Activated CD8-positive, alpha-beta memory T cell treated with anti-CD3 and anti-CD28 coated beads, Interleukin-2, amount 50 U/mL, for 24 hours (primary cell): ENCODE data around the gene SCNN1B.
"Not testable (repeated sequence)": the region's sequence is repeated elsewhere in the genome, so short reads cannot be mapped to it uniquely, and the experiment has no call there.

Source experiments
- DNase-seq: peaks from one replicate; pipeline ENCODE4 v3.0.0-alpha.2; 2020; ENCODE audit errors: extremely low read depth

SCNN1B gene, protein sequence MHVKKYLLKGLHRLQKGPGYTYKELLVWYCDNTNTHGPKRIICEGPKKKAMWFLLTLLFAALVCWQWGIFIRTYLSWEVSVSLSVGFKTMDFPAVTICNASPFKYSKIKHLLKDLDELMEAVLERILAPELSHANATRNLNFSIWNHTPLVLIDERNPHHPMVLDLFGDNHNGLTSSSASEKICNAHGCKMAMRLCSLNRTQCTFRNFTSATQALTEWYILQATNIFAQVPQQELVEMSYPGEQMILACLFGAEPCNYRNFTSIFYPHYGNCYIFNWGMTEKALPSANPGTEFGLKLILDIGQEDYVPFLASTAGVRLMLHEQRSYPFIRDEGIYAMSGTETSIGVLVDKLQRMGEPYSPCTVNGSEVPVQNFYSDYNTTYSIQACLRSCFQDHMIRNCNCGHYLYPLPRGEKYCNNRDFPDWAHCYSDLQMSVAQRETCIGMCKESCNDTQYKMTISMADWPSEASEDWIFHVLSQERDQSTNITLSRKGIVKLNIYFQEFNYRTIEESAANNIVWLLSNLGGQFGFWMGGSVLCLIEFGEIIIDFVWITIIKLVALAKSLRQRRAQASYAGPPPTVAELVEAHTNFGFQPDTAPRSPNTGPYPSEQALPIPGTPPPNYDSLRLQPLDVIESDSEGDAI

DNA sequence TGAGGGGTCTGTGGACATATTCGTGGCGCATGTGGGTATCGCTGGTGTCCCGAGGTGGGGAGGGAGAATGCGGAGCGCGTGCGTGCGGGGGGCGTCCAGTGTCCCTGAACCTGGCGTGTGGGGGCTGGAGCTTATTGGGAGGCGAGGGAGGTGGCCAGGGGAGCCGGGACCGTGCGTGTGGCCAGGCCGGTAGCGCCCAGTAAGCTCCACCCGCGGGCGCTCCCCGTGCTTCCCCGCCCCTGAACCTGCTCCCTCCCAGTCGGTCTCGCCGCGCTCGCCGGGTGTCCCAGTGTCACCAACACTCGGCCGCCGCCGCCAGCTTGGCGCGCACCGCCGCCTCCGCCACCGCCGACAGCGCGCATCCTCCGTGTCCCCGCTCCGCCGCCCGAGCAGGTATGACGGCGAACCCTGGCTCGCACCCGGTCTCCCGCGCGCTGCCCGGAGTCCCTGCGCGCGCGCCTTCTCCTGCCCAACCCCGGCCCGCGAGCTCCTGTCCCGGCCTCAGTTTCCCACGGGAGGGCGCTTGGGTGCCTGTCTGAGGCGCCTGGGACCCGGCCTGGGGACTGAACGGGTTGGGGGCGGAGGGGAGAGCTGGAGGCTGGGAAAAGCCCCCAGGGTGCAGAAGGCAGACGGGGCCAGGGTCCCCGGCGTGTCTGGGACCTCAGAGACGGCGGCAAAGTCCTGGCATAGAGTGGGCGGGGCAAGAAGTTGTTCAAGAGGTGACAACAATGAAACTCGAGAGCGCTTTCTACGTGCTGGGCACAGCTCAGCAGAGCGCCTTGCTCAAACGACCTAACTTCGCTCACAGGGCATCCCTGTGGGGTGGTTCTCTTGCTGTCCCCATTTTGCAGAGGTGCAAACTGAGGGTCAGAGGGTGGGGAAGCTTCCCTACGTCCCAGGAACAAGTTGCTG lies at the start of gene SCNN1B:
TSS of gene SCNN1B (plus strand) at position 258 of the 912 bp plus-strand sequence. CDS start 46,298 bp downstream, outside the sequence.
- DNase-seq: no peak

DNA sequence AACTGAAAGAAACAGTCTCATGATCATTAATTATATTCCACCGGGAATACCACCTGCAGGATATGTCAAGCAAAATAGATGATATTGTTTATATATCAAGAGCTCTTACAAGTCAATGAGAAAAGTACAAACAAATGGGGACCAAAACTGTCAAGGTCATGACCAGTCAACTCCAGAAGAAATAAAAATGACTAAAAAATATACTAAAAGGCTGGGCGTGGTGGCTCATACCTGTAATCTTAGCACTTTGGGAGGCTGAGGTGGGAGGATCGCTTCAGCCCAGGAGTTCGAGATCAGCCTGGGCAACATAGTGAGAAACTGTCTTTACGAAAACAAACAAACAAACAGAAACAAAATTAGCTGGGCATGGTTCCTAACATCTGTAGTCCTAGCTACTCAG lies 49.8 kb upstream of the SCNN1B start:
- no peak for DNase-seq

DNA sequence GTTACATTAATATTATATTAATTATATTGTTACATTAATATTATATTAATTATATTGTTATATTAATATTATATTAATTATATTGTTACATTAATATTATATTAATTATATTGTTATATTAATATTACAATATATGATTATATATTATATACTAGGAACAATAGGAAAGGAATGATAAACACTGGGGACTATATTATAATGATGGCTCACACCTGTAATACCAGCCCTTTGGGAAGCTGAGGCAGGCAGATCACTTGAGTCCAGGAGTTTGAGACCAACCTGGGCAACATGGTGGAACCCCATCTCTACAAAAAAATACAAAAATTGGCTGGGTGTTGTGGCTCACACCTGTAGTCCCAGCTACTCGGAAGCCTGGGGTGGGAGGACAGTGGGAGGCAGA lies 48.5 kb upstream of the SCNN1B start:
- DNase-seq: not testable (repeated sequence)

DNA sequence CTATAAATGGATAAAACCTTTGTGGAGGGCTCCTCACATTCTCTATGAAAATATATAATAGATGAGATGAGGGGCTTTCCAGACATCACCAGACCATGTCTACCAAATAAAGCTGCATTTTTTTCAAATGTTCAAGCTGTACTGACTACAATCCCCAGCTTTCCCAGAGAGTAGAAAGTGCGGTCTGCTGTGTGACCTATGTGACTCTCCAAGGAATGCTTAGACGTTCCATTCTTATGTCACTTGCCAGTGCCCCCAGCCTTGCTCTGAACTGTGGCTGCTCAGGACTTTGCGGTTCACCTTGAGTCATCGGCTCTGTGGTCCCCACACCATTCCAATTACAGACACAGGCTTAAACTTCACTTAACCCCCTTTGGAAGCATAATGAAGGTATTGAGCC lies 47.8 kb upstream of the SCNN1B start:
- no peak for DNase-seq

DNA sequence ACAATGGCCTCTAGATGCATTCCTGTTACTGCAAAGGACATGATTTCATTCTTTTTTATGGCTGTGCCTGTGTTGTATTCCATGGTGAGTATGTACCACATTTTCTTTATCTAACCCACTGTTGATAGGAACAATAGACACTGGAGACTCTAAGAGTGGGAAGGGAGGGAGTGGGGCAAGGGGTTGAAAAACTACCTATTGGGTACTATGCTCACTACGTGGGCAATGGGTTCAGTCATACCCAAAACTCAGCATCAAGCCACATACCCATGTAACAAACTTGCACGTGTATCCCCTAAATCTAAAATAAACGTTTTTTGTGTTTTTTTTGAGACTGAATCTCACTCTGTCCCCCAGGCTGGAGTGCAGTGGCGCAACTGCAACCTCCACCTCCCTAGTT lies 47.1 kb upstream of the SCNN1B start:
- no peak for DNase-seq

DNA sequence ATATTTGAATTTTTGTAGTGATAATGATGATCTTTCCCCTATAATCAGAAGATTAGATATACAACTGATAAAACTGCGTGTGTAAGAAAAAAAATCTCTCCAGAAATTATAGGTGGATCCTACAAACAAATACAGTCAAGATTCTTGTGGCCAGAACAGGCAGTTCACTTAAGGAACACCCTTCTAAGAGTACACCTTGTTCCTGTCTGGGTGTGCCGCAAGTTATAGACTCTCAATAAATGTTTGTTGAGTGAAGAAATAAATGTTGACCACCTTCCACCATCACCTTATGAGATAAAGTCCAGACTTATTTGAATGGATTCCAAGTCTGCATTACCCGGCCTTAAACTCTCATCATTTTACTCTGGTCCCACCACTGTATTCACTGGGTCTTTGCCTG lies 45.7 kb upstream of the SCNN1B start:
- DNase-seq: no peak

DNA sequence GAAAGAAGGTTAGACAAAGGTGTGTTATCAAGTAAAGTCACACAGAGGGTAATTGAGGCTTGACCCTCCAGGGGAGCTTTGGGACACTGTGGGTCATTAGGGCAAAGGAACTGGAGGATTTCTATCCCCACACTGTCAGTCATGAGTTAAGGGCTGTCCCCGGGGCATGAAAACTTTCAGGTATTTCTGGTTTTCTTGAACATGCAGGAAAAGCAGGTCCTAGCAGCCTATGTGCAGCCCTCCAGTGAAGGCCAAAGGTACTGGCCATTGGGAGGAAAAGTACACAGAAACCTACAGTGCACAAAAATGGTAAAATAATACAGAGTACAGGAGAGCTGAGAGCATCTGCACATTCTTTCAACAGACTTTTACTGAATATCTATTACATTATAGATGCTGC lies 44.4 kb upstream of the SCNN1B start:
- no peak for DNase-seq

DNA sequence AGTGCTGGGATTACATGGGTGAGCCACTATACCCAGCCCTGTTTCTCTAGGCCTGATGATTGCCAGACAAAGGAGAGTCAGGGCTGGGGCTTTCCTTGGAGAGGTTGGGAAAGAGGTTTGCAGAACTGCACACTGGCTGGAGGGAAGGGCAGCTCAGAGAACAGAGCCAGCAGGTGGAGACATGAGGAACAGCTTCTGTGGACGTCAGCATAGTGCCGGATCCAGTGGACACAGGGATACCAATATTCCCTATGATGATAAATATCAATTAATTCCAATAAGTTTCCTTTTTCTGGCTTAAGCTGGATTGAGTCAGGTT lies 43.2 kb upstream of the SCNN1B start:
- no peak for DNase-seq

DNA sequence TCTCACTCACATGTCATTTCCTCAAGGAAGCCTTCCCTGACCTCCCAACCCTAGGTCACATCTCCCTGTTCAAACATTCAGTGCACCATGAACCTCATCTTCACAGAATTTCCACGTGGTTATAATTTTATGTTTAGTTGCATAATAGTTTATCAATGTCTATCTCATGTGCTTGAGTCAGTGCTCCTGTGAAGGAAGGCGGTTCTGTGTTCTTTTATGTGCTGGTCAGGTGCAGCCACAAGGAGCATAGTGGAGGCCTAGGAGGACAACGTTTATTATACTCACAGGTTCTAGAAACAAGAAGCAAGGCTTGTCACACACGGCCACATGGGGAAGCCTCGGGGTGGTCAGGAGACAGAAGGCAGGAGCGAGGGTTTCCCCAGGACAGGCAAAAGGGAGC lies 34.5 kb upstream of the SCNN1B start:
- DNase-seq: no peak

DNA sequence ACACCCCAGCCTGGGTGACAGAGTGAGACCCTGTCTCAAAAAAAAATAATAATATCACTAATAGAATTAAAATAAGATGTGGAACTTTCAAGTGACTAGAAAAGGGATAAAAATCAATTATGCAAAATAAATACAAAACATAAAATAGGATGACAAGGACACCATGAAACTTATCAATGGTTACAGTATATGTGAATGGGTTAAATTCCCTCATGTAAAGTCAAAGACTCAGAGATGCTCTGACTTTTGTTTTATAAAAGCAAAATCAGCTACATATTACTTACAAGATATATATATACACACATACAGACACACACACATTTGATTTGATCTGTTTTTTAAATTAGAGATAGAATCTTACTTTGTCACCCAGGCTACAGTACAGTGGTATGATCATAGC lies 33.5 kb upstream of the SCNN1B start:
- DNase-seq: no peak

DNA sequence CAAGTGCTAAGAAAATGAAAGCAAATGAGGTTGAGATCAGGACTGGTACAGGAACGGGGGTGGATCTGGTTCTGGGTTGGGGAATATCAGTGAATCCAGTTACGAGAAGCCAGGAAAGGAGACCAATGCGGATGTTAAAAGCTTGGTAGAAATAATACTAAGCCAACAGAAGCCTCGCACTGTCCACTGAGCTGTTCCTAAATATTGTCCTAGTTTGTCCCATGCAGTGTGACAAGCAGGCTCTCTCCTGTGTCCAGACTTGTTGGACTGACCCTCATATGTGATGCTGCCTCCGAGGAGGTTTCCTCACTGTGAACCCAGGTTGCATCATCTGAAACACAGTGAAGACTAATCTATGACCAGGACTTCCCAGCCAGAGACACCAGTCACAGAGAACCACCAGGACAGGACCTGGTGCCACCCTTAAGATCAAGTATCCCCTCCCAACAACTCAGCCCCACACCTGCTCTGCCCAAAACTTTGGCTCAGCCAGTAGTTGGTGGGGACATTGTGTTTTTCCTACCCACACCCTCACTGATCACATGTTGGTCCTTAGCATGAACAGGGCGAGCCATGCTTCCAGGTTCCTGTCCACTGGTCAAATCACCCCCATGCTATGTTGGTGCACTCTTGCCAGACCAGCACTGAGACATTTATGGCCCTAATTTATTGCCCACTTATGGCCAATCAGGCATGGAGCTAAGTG lies 32.7 kb upstream of the SCNN1B start:
- no peak for DNase-seq

DNA sequence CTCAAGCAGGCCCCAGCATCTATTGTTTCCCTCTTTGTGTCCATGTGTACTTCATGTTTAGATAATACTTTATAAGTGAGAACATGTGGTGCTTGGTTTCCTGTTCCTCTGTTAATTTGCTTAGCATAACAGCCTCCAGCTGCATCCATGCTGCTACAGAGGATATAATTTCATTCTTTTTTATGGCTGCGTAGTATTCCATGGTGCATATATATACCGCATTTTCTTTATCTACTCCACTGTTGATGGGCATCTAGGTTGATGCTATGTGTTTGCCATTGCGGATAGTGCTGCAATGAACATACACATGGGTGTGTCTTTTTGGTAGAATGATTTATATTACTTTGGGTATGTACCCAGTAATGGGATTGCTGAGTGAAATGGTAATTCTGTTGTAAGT lies 31.4 kb upstream of the SCNN1B start:
- no peak for DNase-seq

DNA sequence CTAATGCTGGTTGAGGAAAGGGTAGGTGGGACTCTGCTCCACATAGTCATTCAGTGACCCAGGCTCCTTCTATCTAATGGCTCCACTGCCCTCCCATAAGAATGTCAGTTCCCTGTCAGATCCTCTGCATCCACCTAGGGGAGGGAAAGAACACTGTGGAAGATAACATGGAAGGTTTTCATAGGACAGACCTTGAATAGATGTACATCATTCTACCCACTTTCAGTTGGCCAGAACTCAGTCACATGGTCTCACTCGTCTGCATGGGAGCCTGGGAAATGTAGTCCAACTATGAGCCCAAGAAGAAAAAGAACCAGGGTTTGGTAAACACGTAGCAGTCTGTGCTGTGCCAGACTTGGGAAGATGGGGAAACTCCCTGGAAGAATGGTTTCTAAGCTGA lies 27.1 kb upstream of the SCNN1B start:
- no peak for DNase-seq

DNA sequence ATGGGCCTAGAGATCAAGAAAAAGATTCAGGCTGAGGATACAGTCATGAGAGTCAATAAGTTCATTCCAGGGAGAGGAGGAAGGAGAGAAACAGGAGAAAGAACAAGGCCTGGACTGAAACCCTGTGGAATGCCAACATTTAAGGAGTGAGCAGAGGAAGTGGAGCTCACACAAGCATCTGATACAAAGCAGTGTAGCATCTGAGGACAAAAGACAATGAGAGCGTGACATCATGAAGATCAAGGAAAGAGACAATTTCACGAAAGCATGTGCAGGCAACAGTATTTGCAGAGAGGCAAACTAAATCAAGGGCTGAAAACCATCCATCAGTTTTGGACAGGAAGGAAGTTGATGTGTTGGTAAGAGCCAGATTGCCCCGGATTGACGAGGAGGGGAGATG lies 25.3 kb upstream of the SCNN1B start:
- no peak for DNase-seq

DNA sequence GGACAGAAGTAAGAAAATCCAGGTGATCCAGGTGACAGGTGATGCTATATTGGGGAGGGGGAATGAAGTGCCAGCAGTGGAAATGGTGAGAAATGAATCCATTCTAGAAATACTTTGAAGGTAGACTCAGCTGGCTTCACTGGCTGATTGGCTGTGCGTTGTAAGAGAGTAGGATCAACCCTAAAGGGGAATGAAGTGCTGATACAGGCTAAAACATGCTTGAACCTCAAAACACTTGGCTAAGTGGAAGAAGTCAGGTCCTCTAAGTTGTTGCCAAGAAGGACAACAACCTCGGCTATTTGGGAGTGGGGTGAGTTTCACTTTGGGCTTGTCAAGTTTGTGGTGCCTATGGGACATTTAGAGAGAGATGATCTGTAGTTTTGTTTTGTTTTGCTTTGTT lies 24.1 kb upstream of the SCNN1B start:
- DNase-seq: no peak

DNA sequence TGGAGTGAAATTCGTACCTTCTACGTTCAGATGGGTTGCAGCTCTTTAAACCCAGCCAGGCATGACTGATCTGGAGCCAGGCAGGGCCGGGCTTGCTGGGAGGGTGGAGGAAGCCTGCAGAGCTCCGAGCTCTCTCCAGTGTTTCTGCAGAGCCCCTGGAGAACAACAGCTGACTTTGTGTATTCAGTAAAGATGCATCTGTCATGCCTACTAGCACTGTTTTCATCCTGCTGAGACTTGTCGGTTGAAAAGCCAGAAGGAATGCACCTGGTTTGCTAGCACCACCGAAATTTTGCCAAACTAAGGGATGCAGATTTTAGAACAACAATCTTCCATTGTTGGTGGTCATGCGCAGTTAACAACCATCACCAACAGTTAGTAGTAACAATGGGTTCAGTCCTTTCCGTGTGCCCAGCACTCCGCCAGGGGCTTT lies 22.4 kb upstream of the SCNN1B start:
- DNase-seq: no peak

DNA sequence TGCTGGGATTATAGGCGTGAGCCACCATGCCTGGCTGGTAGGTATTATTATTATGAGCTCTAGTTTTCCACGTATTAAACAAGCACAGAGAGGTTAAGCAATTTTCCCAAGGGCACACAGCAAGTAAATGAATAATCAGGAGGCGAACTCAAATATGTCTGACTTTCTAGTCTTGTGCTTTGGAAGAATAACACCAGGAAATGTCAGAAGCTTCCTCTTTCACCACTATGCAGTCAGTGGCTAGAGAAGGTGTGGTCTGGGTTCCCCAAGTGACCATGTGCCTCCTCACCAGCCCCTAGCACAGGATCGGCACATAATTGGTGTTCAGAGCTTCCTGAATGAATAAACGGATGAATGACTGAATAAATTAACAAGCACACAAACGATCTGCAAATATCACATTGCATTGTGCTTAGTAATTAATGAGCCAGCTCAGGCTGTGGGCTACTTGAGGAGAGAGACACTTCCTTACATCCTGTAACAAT lies 21.6 kb upstream of the SCNN1B start:
- DNase-seq: no peak

DNA sequence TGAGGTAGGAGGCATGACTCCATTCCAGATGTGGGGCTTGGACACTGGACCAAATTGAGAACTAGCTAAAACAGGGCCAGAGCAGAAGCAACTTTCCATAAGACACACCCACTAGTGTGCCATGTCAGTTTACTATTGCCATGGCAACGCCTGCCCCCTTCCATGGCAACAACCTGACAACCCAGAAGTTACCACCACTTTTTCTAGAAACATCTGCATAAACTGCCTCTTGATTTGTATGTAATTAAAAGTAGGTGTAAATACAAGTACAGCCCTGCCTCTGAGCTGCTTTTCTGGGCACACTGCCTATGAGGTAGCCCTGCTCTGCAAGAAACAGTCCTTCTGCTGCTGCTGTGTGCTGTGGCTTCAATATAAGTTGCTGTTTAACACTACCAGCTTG lies 19.5 kb upstream of the SCNN1B start:
- DNase-seq: no peak

DNA sequence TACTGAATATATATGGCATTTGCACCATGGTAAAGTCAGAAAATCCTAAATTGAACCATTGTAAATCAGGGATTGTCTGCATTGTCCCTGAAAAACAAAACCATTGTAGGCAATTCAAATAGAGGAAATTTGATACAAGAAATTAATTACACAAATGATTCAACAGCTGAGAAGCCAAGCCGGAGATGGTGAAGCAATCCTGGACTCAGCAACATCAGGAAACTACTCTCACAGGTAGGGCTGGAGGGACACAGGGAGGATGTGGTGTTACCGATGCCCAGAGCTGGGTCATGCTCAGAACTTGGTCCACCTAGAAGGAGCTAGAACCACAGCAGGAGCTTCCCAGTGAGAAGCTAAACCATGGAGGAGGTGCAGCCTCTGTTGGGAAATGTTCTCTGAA lies 18.5 kb upstream of the SCNN1B start:
- DNase-seq: no peak

DNA sequence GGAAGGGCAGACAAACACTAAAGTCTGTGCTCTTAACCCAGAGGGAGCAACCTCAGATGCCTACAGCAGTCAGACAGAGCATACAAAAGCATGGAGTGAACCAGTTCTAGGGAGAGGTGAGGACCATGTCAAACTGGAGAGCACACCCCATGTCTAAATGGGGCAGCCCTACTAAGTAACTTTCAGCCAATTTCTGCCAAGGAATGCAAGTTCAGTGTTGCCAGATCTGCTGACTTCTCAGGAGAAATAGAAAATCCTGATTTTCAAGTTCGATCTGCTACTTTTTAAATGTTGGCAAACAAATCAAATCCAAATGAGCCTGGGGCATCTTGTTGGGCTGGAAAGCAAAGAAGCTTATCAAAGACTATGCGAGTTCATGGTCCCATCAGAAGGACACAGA lies 17.5 kb upstream of the SCNN1B start:
- no peak for DNase-seq

DNA sequence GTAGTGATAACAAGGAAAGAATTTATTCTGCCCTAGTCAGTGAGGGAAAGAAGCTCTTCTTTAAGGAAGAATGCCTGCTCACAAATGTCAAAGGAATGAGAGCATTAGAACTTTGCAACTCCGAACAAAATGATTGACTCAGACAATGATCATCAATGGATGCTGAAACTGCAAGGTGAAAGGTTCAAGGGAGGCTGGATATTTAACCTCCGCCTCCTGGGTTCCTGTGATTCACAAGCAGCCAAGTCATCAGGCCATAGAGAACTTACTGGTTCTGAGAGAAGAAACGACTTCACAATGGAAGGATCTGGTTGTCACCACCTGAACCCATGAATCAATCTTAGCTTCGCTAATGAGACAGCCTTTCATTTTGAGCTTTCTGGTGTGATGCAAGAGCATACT lies 16.0 kb upstream of the SCNN1B start:
- no peak for DNase-seq

DNA sequence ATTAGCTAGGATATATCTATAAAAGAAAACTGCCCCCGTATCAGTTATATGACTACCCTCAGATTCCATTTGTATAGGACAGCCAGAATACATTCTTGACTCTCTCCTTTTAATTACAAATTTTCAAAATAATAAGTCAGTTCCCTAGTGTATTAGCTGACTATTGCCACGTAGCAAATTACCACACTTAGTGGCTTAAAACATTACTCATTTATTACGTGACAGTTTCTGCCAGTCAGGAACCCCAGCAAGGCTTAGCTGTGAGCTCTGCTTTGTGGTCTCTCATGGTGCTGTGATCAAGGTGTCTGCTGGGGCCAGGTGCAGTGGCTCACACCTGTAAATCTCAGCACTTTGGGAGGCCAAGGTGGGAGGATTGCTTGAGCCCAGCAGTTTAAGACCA lies 13.9 kb upstream of the SCNN1B start:
- DNase-seq: no peak
